T-cell (primary cell): ENCODE measurements around the gene TSPOAP1. TPM values are rescaled to one million over a fixed set of nuclear protein-coding genes. Genes with fewer than 3 reads are reported as not detected.
A peak's percentile ranks its signal among the peaks of the same experiment; 100 is the strongest.

Experiments used
- ATAC-seq, 4 experiments: fragments of 200-7000 bp in 3 of 4; fragments of 150-1000 bp in 1 of 4; cut with Tn5 transposase; replicated peaks in 1 of 4; 1 replicate in 3 of 4; 2 replicates in 1 of 4; pipeline ENCODE4 v1.10.0; 2021; ENCODE audit warnings: moderate library complexity in 3 of 4, mild to moderate bottlenecking in 2 of 4, moderate number of reproducible peaks in 1 of 4
- CTCF ChIA-PET, 2 donors: fragments of 300-600 bp; sonication (Branson Sonifier 250); formaldehyde crosslinking; loops; one replicate each; lab custom pipeline; 2022; ENCODE audit warnings: antibody characterized with exemption in 2 of 2; lab: Charles Lee
- POLR2A ChIA-PET, 2 donors: fragments of 300-600 bp; sonication (Branson Sonifier 250); formaldehyde crosslinking; loops; one replicate each; lab custom pipeline; 2022; ENCODE audit warnings: antibody characterized with exemption in 2 of 2; lab: Charles Lee
- DNase-seq, 35 experiments: peaks; one replicate each; pipeline versions ENCODE4 v3.0.0 to v3.0.0-alpha.2; 2013 to 2023
- H3K27ac ChIP-seq: one replicate; pipeline ENCODE4 v1.5.1; 2013; ENCODE audit warnings: low read length
- H3K27me3 ChIP-seq, 2 experiments: replicated peaks in 1 of 2; 1 replicate in 1 of 2; 2 replicates in 1 of 2; pipeline versions ENCODE4 v1.6.1 to v1.7.0; 2013; ENCODE audit warnings: low read length in 1 of 2, mixed read lengths in 1 of 2; ENCODE audit not compliant: control insufficient read depth in 2 of 2, insufficient read depth in 2 of 2; ENCODE audit errors: extremely low read depth in 1 of 2
- H3K36me3 ChIP-seq, 2 donors: 1 replicate in 1 of 2; 2 replicates in 1 of 2; pipeline versions ENCODE4 v1.6.1 to v1.7.0; 2013; ENCODE audit warnings: low read length in 1 of 2; ENCODE audit not compliant: control insufficient read depth in 2 of 2, insufficient read depth in 1 of 2; ENCODE audit errors: extremely low read depth in 1 of 2
- H3K4me1 ChIP-seq, 2 experiments: 1 replicate in 1 of 2; 2 replicates in 1 of 2; pipeline versions ENCODE4 v1.6.1 to v1.7.0; 2013; ENCODE audit warnings: low read length in 2 of 2, mixed read lengths in 1 of 2; ENCODE audit not compliant: insufficient read depth in 2 of 2, control insufficient read depth in 1 of 2; ENCODE audit errors: extremely low read depth in 1 of 2
- H3K4me3 ChIP-seq, 2 donors: 1 replicate in 1 of 2; 2 replicates in 1 of 2; pipeline versions ENCODE4 v1.5.1 to v1.7.0; 2013; ENCODE audit warnings: mild to moderate bottlenecking in 2 of 2, low read length in 1 of 2, moderate library complexity in 1 of 2; ENCODE audit not compliant: control insufficient read depth in 1 of 2; ENCODE audit errors: extremely low read depth in 1 of 2
- H3K9me3 ChIP-seq: 2 replicates; pipeline ENCODE4 v1.7.0; 2013
- H3K27ac Mint-ChIP-seq, 2 donors: one replicate each; pipeline ENCODE4 v1.8.0; 2020 to 2021; ENCODE audit warnings: mild to moderate bottlenecking in 2 of 2, mixed read lengths in 2 of 2
- H3K27me3 Mint-ChIP-seq, 2 donors: one replicate each; pipeline ENCODE4 v1.8.0; 2021 to 2022; ENCODE audit warnings: mixed read lengths in 2 of 2
- H3K36me3 Mint-ChIP-seq: one replicate; pipeline ENCODE4 v1.8.0; 2021; ENCODE audit warnings: mixed read lengths
- H3K4me1 Mint-ChIP-seq, 3 donors: one replicate each; pipeline ENCODE4 v1.8.0; 2020 to 2022; ENCODE audit warnings: mixed read lengths in 3 of 3, mild to moderate bottlenecking in 1 of 3
- H3K4me3 Mint-ChIP-seq, 3 donors: one replicate each; pipeline ENCODE4 v1.8.0; 2020 to 2022; ENCODE audit warnings: mild to moderate bottlenecking in 3 of 3, mixed read lengths in 3 of 3, moderate library complexity in 3 of 3
- H3K9me3 Mint-ChIP-seq, 3 donors: one replicate each; pipeline ENCODE4 v1.8.0; 2020 to 2022; ENCODE audit warnings: mixed read lengths in 3 of 3
- WGBS: methylation state at CpG from one replicate; pipeline ENCODE4 v1.1.5; 2013; ENCODE audit warnings: missing lambda C conversion rate; ENCODE audit not compliant: insufficient coverage; 5-methylcytosine and 5-hydroxymethylcytosine counted together
- total RNA-seq, 35 experiments: library from RNA in 6 of 35; stranded (reverse) in 6 of 35; fragments of 120-200 nt in 1 of 35; gene quantifications; one replicate each; pipeline versions ENCODE4 v1.2.1 to v1.2.4 and lab custom pipeline; 2013 to 2026

The TSPOAP1 gene
- total RNA-seq, 5 donors from 2014 or later (not counting 1 experiment from before 2014, with no cell fraction given): 15.6 to 62.7 (median 19.9) TPM

- Histone ChIP-seq H3K4me3 (no peak overlapping the region), H3K27me3 (peaks cover 0 to 2% of the 10 kb centered on the region in 2 experiments), H3K4me1 (peaks cover 11 to 63% of the 10 kb centered on the region in 2 experiments), H3K9me3 (no peaks in the 10 kb centered on the region), H3K36me3 (peaks cover 8 to 21% of the 10 kb centered on the region in 2 donors), H3K27ac (no peak overlapping the region)
- Mint-ChIP-seq H3K27ac (peak overlapping the region; percentile 71 to 84), H3K4me3 (peak overlapping the region; percentile 26 to 100 (median 37)), H3K9me3 (no peaks in the 10 kb centered on the region), H3K27me3 (no peaks in the 10 kb centered on the region), H3K36me3 (peaks cover 20% of the 10 kb centered on the region), H3K4me1 (peaks cover 47 to 62% (median 52%) of the 10 kb centered on the region in 3 donors)
- DNase-seq: no peak
- WGBS: 83% methylated on average over 11 of the region's 11 CpGs
- POLR2A ChIA-PET: interaction anchor here (0.5 to 1.6 kb wide), 3 partner anchors 19 to 783 kb away, joined by 4 to 5 read pairs (median 5); partner anchors contain the start of gene SUPT4H1 (in 1 of the 2)
- CTCF ChIA-PET: interaction anchor here (0.6 to 3.4 kb wide), 7 partner anchors 8 to 1448 kb away, joined by 3 to 38 read pairs (median 4); partner anchors contain the start of gene RNF43 (in 1 of the 2)
- ATAC-seq: no peak
Observed at GRCh38 chr17:58325976-58326468, 2.6 kb downstream of the TSPOAP1 start.

- Mint-ChIP-seq H3K4me3 (peak overlapping the region; percentile 22 to 100 (median 25)), H3K4me1 (peaks cover 47 to 60% (median 52%) of the 10 kb centered on the region in 3 donors), H3K36me3 (peaks cover 17% of the 10 kb centered on the region), H3K9me3 (no peaks in the 10 kb centered on the region), H3K27me3 (no peaks in the 10 kb centered on the region), H3K27ac (peak overlapping the region; percentile 73 to 84)
- Histone ChIP-seq H3K4me1 (peaks cover 11 to 63% of the 10 kb centered on the region in 2 experiments), H3K4me3 (peak overlapping the region in 1 of 2 donors; percentile 19), H3K27ac (no peak overlapping the region), H3K9me3 (no peaks in the 10 kb centered on the region), H3K27me3 (peaks cover 0 to 2% of the 10 kb centered on the region in 2 experiments), H3K36me3 (peaks cover 3 to 15% of the 10 kb centered on the region in 2 donors)
- 90% methylated on average over 7 of the region's 11 CpGs for WGBS
- ChIA-PET CTCF (interaction anchor here (0.6 to 3.4 kb wide), 5 partner anchors 8 to 1449 kb away, joined by 3 to 38 read pairs (median 7); partner anchors contain the start of gene RNF43 (in 1 of the 2)), POLR2A (interaction anchor here (0.5 to 1.6 kb wide), 3 partner anchors 19 to 784 kb away, joined by 4 to 5 read pairs (median 5); partner anchors contain the start of gene SUPT4H1 (in 1 of the 2))
- DNase-seq: no peak
- ATAC-seq: no peak
Observed at GRCh38 chr17:58325289-58325726, 3.3 kb downstream of the TSPOAP1 start.

- H3K4me1 Mint-ChIP-seq: peaks cover 45 to 54% (median 47%) of the 10 kb centered on the region in 3 donors
Observed at GRCh38 chr17:58324409-58325288, 3.9 kb downstream of the TSPOAP1 start.

GRCh38 chr17:58324056-58324408 is 4.6 kb downstream of the TSPOAP1 start:
- peaks cover 3 to 21% of the 10 kb centered on the region in 2 donors for H3K36me3 ChIP-seq
- Mint-ChIP-seq H3K4me1 (peaks cover 39 to 48% (median 41%) of the 10 kb centered on the region in 3 donors), H3K36me3 (peaks cover 14% of the 10 kb centered on the region), H3K27me3 (no peaks in the 10 kb centered on the region), H3K27ac (peak overlapping the region in 1 of 2 donors; percentile 31), H3K4me3 (peak overlapping the region in 1 of 3 donors; percentile 17), H3K9me3 (no peaks in the 10 kb centered on the region)
- whole genome bisulfite sequencing: 80% methylated on average over 10 of the region's 13 CpGs
- no peak overlapping the region for H3K4me3 ChIP-seq
- DNase-seq (no peak), ATAC-seq (no peak)
- H3K9me3 ChIP-seq: no peaks in the 10 kb centered on the region
- POLR2A ChIA-PET: no interaction called here
- peaks cover 0 to 2% of the 10 kb centered on the region in 2 experiments for H3K27me3 ChIP-seq
- H3K4me1 ChIP-seq: peaks cover 8 to 58% of the 10 kb centered on the region in 2 experiments
- CTCF ChIA-PET: interaction anchor here in 1 of 2 donors (0.6 kb wide), 1 partner anchor 988 kb away, joined by 7 read pairs; no protein-coding TSS in a partner anchor
- H3K27ac ChIP-seq: no peak overlapping the region

More at GRCh38 chr17:58324409-58325288, 3.9 kb downstream of the TSPOAP1 start:
- Mint-ChIP-seq H3K27ac (peak overlapping the region; percentile 73 to 84), H3K36me3 (peaks cover 14% of the 10 kb centered on the region), H3K27me3 (no peaks in the 10 kb centered on the region), H3K4me3 (peak overlapping the region; percentile 22 to 100 (median 25)), H3K9me3 (no peaks in the 10 kb centered on the region)
- ATAC-seq: no peak
- H3K4me3 ChIP-seq: peak overlapping the region in 1 of 2 donors; percentile 19
- peaks cover 9 to 63% of the 10 kb centered on the region in 2 experiments for H3K4me1 ChIP-seq
- peaks cover 3 to 18% of the 10 kb centered on the region in 2 donors for H3K36me3 ChIP-seq
- no peaks in the 10 kb centered on the region for H3K9me3 ChIP-seq
- CTCF ChIA-PET: interaction anchor here in 1 of 2 donors (0.6 kb wide), 1 partner anchor 987 kb away, joined by 7 read pairs; no protein-coding TSS in a partner anchor
- POLR2A ChIA-PET: interaction anchor here in 1 of 2 donors (1.6 kb wide), 1 partner anchor 27 kb away, joined by 4 read pairs; the partner anchor contains the start of gene SUPT4H1
- DNase-seq: no peak
- peaks cover 0 to 2% of the 10 kb centered on the region in 2 experiments for H3K27me3 ChIP-seq
- H3K27ac ChIP-seq: no peak overlapping the region
- WGBS: 65% methylated on average over 63 of the region's 66 CpGs

- H3K36me3 Mint-ChIP-seq: peaks cover 14% of the 10 kb centered on the region
- H3K9me3 Mint-ChIP-seq: no peaks in the 10 kb centered on the region
- Histone ChIP-seq H3K27ac (no peak overlapping the region), H3K9me3 (no peaks in the 10 kb centered on the region), H3K4me1 (peaks cover 7 to 58% of the 10 kb centered on the region in 2 experiments), H3K4me3 (no peak overlapping the region), H3K36me3 (peaks cover 3 to 21% of the 10 kb centered on the region in 2 donors), H3K27me3 (peaks cover 0 to 2% of the 10 kb centered on the region in 2 experiments)
- no peak for ATAC-seq
- POLR2A ChIA-PET: interaction anchor here in 1 of 2 donors (0.6 to 0.8 kb wide), 2 partner anchors 8 to 9 kb away, joined by 3 to 4 read pairs; no protein-coding TSS in a partner anchor
- H3K27ac Mint-ChIP-seq: peak overlapping the region; percentile 11 to 31
- DNase-seq: no peak
- H3K4me3 Mint-ChIP-seq: peak overlapping the region in 1 of 3 donors; percentile 17
- H3K27me3 Mint-ChIP-seq: no peaks in the 10 kb centered on the region
- peaks cover 34 to 42% (median 39%) of the 10 kb centered on the region in 3 donors for H3K4me1 Mint-ChIP-seq
- CTCF ChIA-PET: no interaction called here
- 84% methylated on average over 7 of the region's 8 CpGs for WGBS
Observed at GRCh38 chr17:58323366-58324055, 5.1 kb downstream of the TSPOAP1 start.
